CD4-positive, alpha-beta memory T cell (primary cell): ENCODE measurements around the gene PLA2G4B. TPM values are rescaled to one million over a fixed set of nuclear protein-coding genes. Genes with fewer than 3 reads are reported as not detected.

Source experiments
- CTCF ChIA-PET: fragments of 350-600 bp; sonication (Branson Sonifier 250); formaldehyde crosslinking; loops from one replicate; lab custom pipeline; 2021; ENCODE audit warnings: inconsistent platforms; ENCODE audit not compliant: partially characterized antibody; lab: Charles Lee
- POLR2A ChIA-PET: fragments of 350-600 bp; sonication (Branson Sonifier 250); formaldehyde crosslinking; loops from one replicate; lab custom pipeline; 2021; ENCODE audit not compliant: partially characterized antibody; lab: Charles Lee
- DNase-seq, 5 donors: peaks; one replicate each; pipeline versions ENCODE4 v3.0.0 to v3.0.0-alpha.2; 2020 to 2022; ENCODE audit warnings: mixed read lengths in 1 of 5
- H3K27ac ChIP-seq: one replicate; pipeline ENCODE4 v1.7.0; 2013; ENCODE audit warnings: low read depth, low read length
- H3K27me3 ChIP-seq: 2 replicates; pipeline ENCODE4 v1.7.0; 2013; ENCODE audit warnings: mild to moderate bottlenecking, low read length, moderate library complexity; ENCODE audit not compliant: insufficient read depth
- H3K36me3 ChIP-seq: 2 replicates; pipeline ENCODE4 v1.7.0; 2013; ENCODE audit warnings: mild to moderate bottlenecking, low read length, moderate library complexity; ENCODE audit not compliant: insufficient read depth
- H3K4me1 ChIP-seq: 2 replicates; pipeline ENCODE4 v1.7.0; 2013; ENCODE audit warnings: mild to moderate bottlenecking, low read length, moderate library complexity; ENCODE audit not compliant: insufficient read depth
- H3K4me3 ChIP-seq, 2 donors: one replicate each; pipeline ENCODE4 v1.7.0; 2013; ENCODE audit warnings: low read length in 2 of 2, mild to moderate bottlenecking in 1 of 2
- H3K9me3 ChIP-seq, 2 donors: one replicate each; pipeline ENCODE4 v1.7.0; 2013; ENCODE audit warnings: low read length in 2 of 2, control low read depth in 1 of 2; ENCODE audit not compliant: control insufficient read depth in 1 of 2
- H3K27ac Mint-ChIP-seq, 7 donors: one replicate each; pipeline ENCODE4 v1.8.0; 2020 to 2021; ENCODE audit warnings: mixed read lengths in 7 of 7, mild to moderate bottlenecking in 6 of 7, inconsistent platforms in 3 of 7, moderate library complexity in 3 of 7
- H3K27me3 Mint-ChIP-seq, 2 donors: one replicate each; pipeline ENCODE4 v1.8.0; 2020 to 2021; ENCODE audit warnings: mixed read lengths in 2 of 2
- H3K36me3 Mint-ChIP-seq, 2 donors: one replicate each; pipeline ENCODE4 v1.8.0; 2020 to 2021; ENCODE audit warnings: mixed read lengths in 2 of 2, inconsistent platforms in 1 of 2, mild to moderate bottlenecking in 1 of 2
- H3K4me1 Mint-ChIP-seq, 4 donors: one replicate each; pipeline ENCODE4 v1.8.0; 2020 to 2021; ENCODE audit warnings: mixed read lengths in 4 of 4, mild to moderate bottlenecking in 1 of 4
- H3K4me3 Mint-ChIP-seq, 8 donors: one replicate each; pipeline ENCODE4 v1.8.0; 2020 to 2021; ENCODE audit warnings: mixed read lengths in 8 of 8, mild to moderate bottlenecking in 7 of 8, moderate library complexity in 6 of 8, inconsistent platforms in 3 of 8
- H3K9me3 Mint-ChIP-seq, 8 donors: one replicate each; pipeline ENCODE4 v1.8.0; 2020 to 2021; ENCODE audit warnings: mixed read lengths in 8 of 8, mild to moderate bottlenecking in 5 of 8, inconsistent platforms in 3 of 8, moderate library complexity in 1 of 8
- intact Hi-C: fragments of 100-400 bp; cut with micrococcal nuclease; formaldehyde crosslinking; loops from one replicate; pipeline ENCODE4 v1.15.1; 2023
- polyA plus RNA-seq, 2 donors: library from polyadenylated mRNA; unstranded; fragments of 300-500 nt; fragmentation: Illumina TruSeq; gene quantifications; one replicate each; pipeline ENCODE4 v1.2.3, GENCODE V29; 2021
- total RNA-seq, 2 experiments: library from RNA; stranded (reverse); gene quantifications; one replicate each; pipeline ENCODE4 v1.2.3, GENCODE V29; 2021

The PLA2G4B gene
- total and polyA plus RNA-seq, 4 experiments from 2014 or later: 1.5 to 64.9 (median 33.7) TPM

DNA sequence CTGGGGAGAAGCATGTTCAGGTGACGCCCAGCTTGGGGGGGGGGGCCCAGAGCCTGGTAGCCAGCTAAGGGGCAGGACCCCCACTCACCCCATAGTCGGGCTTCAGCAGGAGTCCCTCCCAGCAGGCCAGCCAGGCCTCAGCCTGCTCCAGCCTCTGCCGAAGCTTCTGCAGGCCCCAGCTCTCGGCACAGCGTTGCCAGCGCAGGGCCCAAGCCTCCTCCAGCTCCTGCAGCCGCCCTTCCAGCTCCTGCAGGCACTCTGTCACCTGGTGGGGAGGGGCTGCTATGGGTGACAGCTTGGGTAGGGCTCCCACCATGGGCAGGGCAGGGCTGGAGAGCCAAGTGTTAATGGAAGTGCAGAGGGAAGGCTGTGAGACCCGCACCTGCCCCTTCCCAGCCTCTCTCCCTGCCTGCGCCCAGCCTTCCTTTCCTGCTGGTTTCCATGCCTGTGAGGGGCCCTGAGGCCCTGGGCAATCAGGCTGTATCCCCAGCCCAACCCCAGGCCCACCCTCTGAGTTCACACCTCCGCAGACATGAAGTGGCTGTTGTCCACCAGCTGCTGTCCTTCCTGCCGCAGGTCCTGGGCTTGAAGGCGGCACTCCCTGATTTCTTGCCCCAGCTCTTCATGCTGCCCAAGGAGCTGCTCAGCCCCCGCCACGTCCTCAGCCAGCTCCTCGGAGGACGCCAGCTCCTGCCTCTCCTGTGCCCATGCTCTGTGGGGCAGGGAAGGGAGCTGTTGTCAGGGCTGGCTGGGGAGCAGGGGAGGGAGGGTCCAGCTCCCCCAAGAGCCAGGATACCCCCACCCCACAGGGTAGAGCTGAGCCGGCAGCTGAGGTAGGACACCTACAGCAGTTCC, 14.3 kb downstream of the PLA2G4B start:
- intact Hi-C loops: no loop called here
- Mint-ChIP-seq H3K27ac (no peak overlapping the region), H3K27me3 (no peaks in the 10 kb centered on the region), H3K4me3 (peak overlapping the region in 1 of 8 donors; percentile 16), H3K36me3 (peaks cover 0 to 10% of the 10 kb centered on the region in 2 donors), H3K4me1 (peaks cover 0 to 2% (median 0%) of the 10 kb centered on the region in 4 donors), H3K9me3 (no peaks in the 10 kb centered on the region)
- no peaks in the 10 kb centered on the region for H3K9me3 ChIP-seq
- CTCF ChIA-PET: interaction anchor here (3.3 to 4.0 kb wide), 2 partner anchors 51 to 79 kb away, joined by 12 to 19 read pairs; partner anchors contain the start of gene MAPKBP1
- no peak for DNase-seq
- no peaks in the 10 kb centered on the region for H3K27me3 ChIP-seq
- H3K4me1 ChIP-seq: no peaks in the 10 kb centered on the region
- H3K27ac ChIP-seq: no peak overlapping the region
- H3K36me3 ChIP-seq: peaks cover 2% of the 10 kb centered on the region
- POLR2A ChIA-PET: interaction anchor here (0.9 to 1.3 kb wide), 3 partner anchors 12 to 23 kb away, joined by 3 to 4 read pairs (median 3); no protein-coding TSS in a partner anchor
- no peak overlapping the region for H3K4me3 ChIP-seq

DNA sequence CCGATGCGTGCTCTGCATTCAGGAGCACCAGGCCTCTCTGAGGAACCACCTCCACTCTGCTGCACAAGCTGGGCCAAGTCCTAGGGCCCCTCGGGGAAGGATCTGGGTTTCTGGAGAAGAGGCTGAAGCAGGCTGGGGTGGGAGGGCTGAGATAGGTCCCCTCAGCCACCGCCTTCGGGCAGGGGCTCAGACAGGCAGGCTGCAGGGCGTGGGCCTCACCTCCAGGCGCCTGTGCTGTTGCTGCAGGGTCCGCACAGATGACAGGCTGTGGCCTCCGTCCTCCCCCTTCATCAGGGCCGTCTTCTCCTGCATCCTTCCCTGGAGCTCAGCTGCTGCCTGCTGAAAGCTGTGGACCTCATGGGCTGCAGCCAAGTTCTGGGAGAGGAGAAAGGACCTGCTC, 15.2 kb downstream of the PLA2G4B start:
- POLR2A ChIA-PET: interaction anchor here (0.6 kb wide), 1 partner anchor 120 kb away, joined by 3 read pairs; no protein-coding TSS in a partner anchor
- DNase-seq: no peak
- H3K27me3 Mint-ChIP-seq: no peaks in the 10 kb centered on the region
- Histone ChIP-seq H3K27ac (no peak overlapping the region), H3K4me3 (no peak overlapping the region), H3K36me3 (no peaks in the 10 kb centered on the region), H3K27me3 (no peaks in the 10 kb centered on the region), H3K4me1 (no peaks in the 10 kb centered on the region), H3K9me3 (no peaks in the 10 kb centered on the region)
- CTCF ChIA-PET: interaction anchor here (0.5 to 4.0 kb wide), 2 partner anchors 80 to 1368 kb away, joined by 3 to 19 read pairs; partner anchors contain the start of gene MAPKBP1
- intact Hi-C loops: no loop called here
- no peak overlapping the region for H3K4me3 Mint-ChIP-seq
- no peak overlapping the region for H3K27ac Mint-ChIP-seq
- H3K36me3 Mint-ChIP-seq: peaks cover 0 to 2% of the 10 kb centered on the region in 2 donors
- H3K9me3 Mint-ChIP-seq: no peaks in the 10 kb centered on the region
- peaks cover 0 to 2% (median 0%) of the 10 kb centered on the region in 4 donors for H3K4me1 Mint-ChIP-seq

GRCh38 chr15:41854443-41854842, 15.8 kb downstream of the PLA2G4B start:
- POLR2A ChIA-PET: no interaction called here
- CTCF ChIA-PET: interaction anchor here (0.5 kb wide), 1 partner anchor 1367 kb away, joined by 3 read pairs; no protein-coding TSS in a partner anchor
- H3K27me3 Mint-ChIP-seq: no peaks in the 10 kb centered on the region

GRCh38 chr15:41855261-41855961, 16.8 kb downstream of the PLA2G4B start:
- CTCF ChIA-PET: no interaction called here

More at GRCh38 chr15:41854443-41854842, 15.8 kb downstream of the PLA2G4B start:
- H3K27ac ChIP-seq: no peak overlapping the region
- H3K4me3 ChIP-seq: no peak overlapping the region
- intact Hi-C loops: no loop called here
- no peaks in the 10 kb centered on the region for H3K9me3 ChIP-seq
- no peaks in the 10 kb centered on the region for H3K4me1 ChIP-seq
- no peak for DNase-seq
- peak overlapping the region in 1 of 7 donors; percentile 70 for H3K27ac Mint-ChIP-seq
- no peaks in the 10 kb centered on the region for H3K27me3 ChIP-seq
- no peaks in the 10 kb centered on the region for H3K36me3 Mint-ChIP-seq
- peaks cover 0 to 2% (median 0%) of the 10 kb centered on the region in 4 donors for H3K4me1 Mint-ChIP-seq
- H3K36me3 ChIP-seq: no peaks in the 10 kb centered on the region
- H3K9me3 Mint-ChIP-seq: no peaks in the 10 kb centered on the region
- no peak overlapping the region for H3K4me3 Mint-ChIP-seq

DNA sequence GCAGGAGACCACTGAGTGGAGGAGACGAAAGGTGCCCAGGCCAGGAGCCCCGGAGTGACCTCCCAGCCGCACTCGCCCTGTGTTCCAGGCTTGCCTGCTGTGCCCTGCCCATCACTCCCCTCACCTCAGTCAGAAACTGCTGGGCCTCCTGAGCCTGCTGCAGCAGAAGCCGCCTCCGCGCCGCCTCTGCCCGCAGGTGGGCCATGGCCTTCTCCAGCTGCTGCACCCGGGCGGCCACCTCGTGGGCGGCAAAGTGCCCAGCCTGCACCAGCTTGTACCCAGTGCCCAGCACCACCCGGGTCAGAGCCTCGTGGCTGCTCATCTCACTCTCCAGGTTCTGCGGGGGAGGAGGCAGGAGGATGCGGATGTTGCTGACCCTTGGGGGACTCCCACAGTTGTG, 17.6 kb downstream of the PLA2G4B start:
- H3K4me3 Mint-ChIP-seq: no peak overlapping the region
- peaks cover 0 to 12% (median 2%) of the 10 kb centered on the region in 4 donors for H3K4me1 Mint-ChIP-seq
- H3K36me3 Mint-ChIP-seq: no peaks in the 10 kb centered on the region
- Histone ChIP-seq H3K4me1 (peaks cover 6% of the 10 kb centered on the region), H3K36me3 (no peaks in the 10 kb centered on the region), H3K4me3 (no peak overlapping the region), H3K27ac (no peak overlapping the region), H3K27me3 (no peaks in the 10 kb centered on the region), H3K9me3 (no peaks in the 10 kb centered on the region)
- ChIA-PET POLR2A (no interaction called here), CTCF (no interaction called here)
- no peak overlapping the region for H3K27ac Mint-ChIP-seq
- DNase-seq: no peak
- intact Hi-C loops: no loop called here
- no peaks in the 10 kb centered on the region for H3K27me3 Mint-ChIP-seq
- no peaks in the 10 kb centered on the region for H3K9me3 Mint-ChIP-seq

More at GRCh38 chr15:41855261-41855961, 16.8 kb downstream of the PLA2G4B start:
- peaks cover 6% of the 10 kb centered on the region for H3K4me1 ChIP-seq
- Mint-ChIP-seq H3K4me3 (no peak overlapping the region), H3K4me1 (peaks cover 0 to 6% (median 2%) of the 10 kb centered on the region in 4 donors), H3K36me3 (no peaks in the 10 kb centered on the region), H3K27me3 (no peaks in the 10 kb centered on the region), H3K9me3 (no peaks in the 10 kb centered on the region), H3K27ac (no peak overlapping the region)
- H3K4me3 ChIP-seq: no peak overlapping the region
- no peaks in the 10 kb centered on the region for H3K27me3 ChIP-seq
- no peak overlapping the region for H3K27ac ChIP-seq
- H3K9me3 ChIP-seq: no peaks in the 10 kb centered on the region
- POLR2A ChIA-PET: no interaction called here
- no peaks in the 10 kb centered on the region for H3K36me3 ChIP-seq
- DNase-seq: no peak
- intact Hi-C loops: no loop called here

GRCh38 chr15:41856716-41857115, 18.1 kb downstream of the PLA2G4B start:
- Histone ChIP-seq H3K9me3 (no peaks in the 10 kb centered on the region), H3K4me1 (peaks cover 6% of the 10 kb centered on the region), H3K36me3 (no peaks in the 10 kb centered on the region), H3K4me3 (no peak overlapping the region), H3K27ac (no peak overlapping the region), H3K27me3 (no peaks in the 10 kb centered on the region)
- H3K27ac Mint-ChIP-seq: no peak overlapping the region
- H3K9me3 Mint-ChIP-seq: no peaks in the 10 kb centered on the region
- ChIA-PET CTCF (no interaction called here), POLR2A (no interaction called here)
- H3K36me3 Mint-ChIP-seq: no peaks in the 10 kb centered on the region
- peaks cover 0 to 12% (median 2%) of the 10 kb centered on the region in 4 donors for H3K4me1 Mint-ChIP-seq
- H3K4me3 Mint-ChIP-seq: no peak overlapping the region
- no peaks in the 10 kb centered on the region for H3K27me3 Mint-ChIP-seq
- intact Hi-C loops: no loop called here
- no peak for DNase-seq

DNA sequence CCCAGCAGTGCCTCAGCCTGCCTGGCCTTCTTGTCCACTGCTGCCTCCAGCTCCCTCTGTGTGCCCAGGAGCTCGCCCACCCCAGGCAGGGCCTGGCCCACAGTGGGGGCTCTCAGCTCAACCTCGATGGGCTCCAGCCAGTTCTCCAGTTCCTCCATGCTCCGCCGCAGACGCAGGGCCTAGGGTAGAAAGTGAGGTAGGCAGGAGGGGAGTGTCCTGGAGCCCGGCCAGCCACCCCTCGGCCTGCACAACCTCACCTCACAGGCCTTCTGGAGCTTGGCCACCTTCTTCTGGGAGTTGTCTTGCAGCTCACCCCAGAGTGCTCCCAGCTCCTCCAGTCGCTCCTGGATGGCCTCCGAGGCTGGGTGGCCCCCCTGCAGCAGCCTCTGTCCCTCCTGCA, 18.7 kb downstream of the PLA2G4B start:
- CTCF ChIA-PET: no interaction called here
- H3K27ac ChIP-seq: no peak overlapping the region
- Mint-ChIP-seq H3K9me3 (no peaks in the 10 kb centered on the region), H3K4me3 (no peak overlapping the region), H3K27me3 (no peaks in the 10 kb centered on the region), H3K27ac (no peak overlapping the region), H3K4me1 (peaks cover 0 to 12% (median 2%) of the 10 kb centered on the region in 4 donors), H3K36me3 (no peaks in the 10 kb centered on the region)
- POLR2A ChIA-PET: no interaction called here
- H3K27me3 ChIP-seq: no peaks in the 10 kb centered on the region
- no peaks in the 10 kb centered on the region for H3K9me3 ChIP-seq
- DNase-seq: no peak
- H3K4me1 ChIP-seq: peaks cover 6% of the 10 kb centered on the region
- intact Hi-C loops: no loop called here
- no peaks in the 10 kb centered on the region for H3K36me3 ChIP-seq
- no peak overlapping the region for H3K4me3 ChIP-seq
